Measurements from ENCODE around the gene DNAH12.

DNA sequence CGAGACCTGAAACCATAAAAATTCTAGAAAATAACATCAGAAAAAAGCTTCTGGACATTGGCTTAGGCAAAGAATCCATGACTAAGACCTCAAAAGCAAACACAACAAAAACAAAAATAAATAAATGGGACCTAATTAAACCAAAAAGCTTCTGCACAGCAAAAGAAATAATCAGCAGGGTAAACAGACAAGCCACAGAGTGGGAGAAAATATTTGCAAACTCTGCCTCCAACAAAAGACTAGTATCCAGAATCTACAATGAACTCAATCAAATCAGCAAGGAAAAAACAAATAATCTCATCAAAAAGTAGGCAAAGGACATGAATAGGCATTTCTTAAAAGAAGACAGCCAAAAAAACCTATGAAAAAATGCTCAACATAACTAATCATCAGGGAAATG, 59.6 kb downstream of the DNAH12 start:
- TF ChIP-seq, protein P1, sequence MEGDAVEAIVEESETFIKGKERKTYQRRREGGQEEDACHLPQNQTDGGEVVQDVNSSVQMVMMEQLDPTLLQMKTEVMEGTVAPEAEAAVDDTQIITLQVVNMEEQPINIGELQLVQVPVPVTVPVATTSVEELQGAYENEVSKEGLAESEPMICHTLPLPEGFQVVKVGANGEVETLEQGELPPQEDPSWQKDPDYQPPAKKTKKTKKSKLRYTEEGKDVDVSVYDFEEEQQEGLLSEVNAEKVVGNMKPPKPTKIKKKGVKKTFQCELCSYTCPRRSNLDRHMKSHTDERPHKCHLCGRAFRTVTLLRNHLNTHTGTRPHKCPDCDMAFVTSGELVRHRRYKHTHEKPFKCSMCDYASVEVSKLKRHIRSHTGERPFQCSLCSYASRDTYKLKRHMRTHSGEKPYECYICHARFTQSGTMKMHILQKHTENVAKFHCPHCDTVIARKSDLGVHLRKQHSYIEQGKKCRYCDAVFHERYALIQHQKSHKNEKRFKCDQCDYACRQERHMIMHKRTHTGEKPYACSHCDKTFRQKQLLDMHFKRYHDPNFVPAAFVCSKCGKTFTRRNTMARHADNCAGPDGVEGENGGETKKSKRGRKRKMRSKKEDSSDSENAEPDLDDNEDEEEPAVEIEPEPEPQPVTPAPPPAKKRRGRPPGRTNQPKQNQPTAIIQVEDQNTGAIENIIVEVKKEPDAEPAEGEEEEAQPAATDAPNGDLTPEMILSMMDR (IDR thresholded peaks at IDR 0.05 in 4 of 5, conservative IDR thresholded peaks at IDR 0.05 in 1 of 5): no peak
- TF ChIP-seq POLR2A (IDR thresholded peaks at IDR 0.05): no peak
